Ovary (tissue), 9 donors: ENCODE measurements around the gene PLAAT3. TPM values are rescaled to one million over a fixed set of nuclear protein-coding genes. Genes with fewer than 3 reads are reported as not detected.
"Not testable (repeated sequence)": the region's sequence is repeated elsewhere in the genome, so short reads cannot be mapped to it uniquely, and the experiment has no call there.

Experiments used
- DNase-seq, 5 donors: peaks; one replicate each; pipeline ENCODE4 v3.0.0-alpha.2; 2019 to 2020
- H3K27ac ChIP-seq, 2 donors: fragments of 200-600 bp; one replicate each; pipeline versions ENCODE4 v1.5.1 to v1.8.0; 2019 to 2022
- H3K27me3 ChIP-seq: fragments of 200-600 bp; one replicate; pipeline ENCODE4 v1.8.0; 2022
- H3K36me3 ChIP-seq: fragments of 200-600 bp; sonication (generic); one replicate; pipeline ENCODE4 v1.5.1; 2019
- H3K4me1 ChIP-seq: one replicate; pipeline ENCODE4 v1.8.1; 2013; ENCODE audit warnings: mild to moderate bottlenecking, moderate library complexity; ENCODE audit not compliant: insufficient read depth
- H3K4me3 ChIP-seq: fragments of 200-600 bp; sonication (generic); one replicate; pipeline ENCODE4 v1.5.1; 2017
- H3K9me3 ChIP-seq, 2 donors: fragments of 200-600 bp in 1 of 2; sonication (generic) in 1 of 2; one replicate each; pipeline versions ENCODE4 v1.5.1 to v1.8.1; 2013 to 2019; ENCODE audit warnings: mild to moderate bottlenecking in 1 of 2, moderate library complexity in 1 of 2
- CTCF ChIP-seq, 3 donors: fragments of 450-650 bp in 2 of 3; fragments of 200-600 bp in 1 of 3; IDR thresholded peaks; one replicate each; pipeline versions ENCODE4 v1.5.1 to v1.8.0; 2016 to 2022; ENCODE audit warnings: antibody characterized with exemption in 3 of 3, mild to moderate bottlenecking in 1 of 3
- EP300 ChIP-seq: sonication (generic); formaldehyde crosslinking; IDR thresholded peaks from one replicate; pipeline ENCODE4 v1.6.1; 2017; ENCODE audit warnings: antibody characterized with exemption
- POLR2A ChIP-seq: fragments of 450-650 bp; IDR thresholded peaks from one replicate; pipeline ENCODE4 v1.6.1; 2017; ENCODE audit warnings: antibody characterized with exemption, mild to moderate bottlenecking, moderate library complexity
- WGBS, 3 donors: extraction: QIAGEN DNeasy Blood & Tissue Kit in 1 of 3; methylation state at CpG; one replicate each; pipeline versions ENCODE4 v1.1.5 to v1.1.7; 2013 to 2017; 5-methylcytosine and 5-hydroxymethylcytosine counted together
- intact Hi-C, 4 donors: fragments of 100-400 bp; cut with DNase I; formaldehyde crosslinking; loops; one replicate each; pipeline versions ENCODE4 v1.11.0 to v1.15.1; 2022 to 2023
- polyA plus RNA-seq, 2 donors: library from polyadenylated mRNA; stranded (reverse); fragments of 200-250 nt in 1 of 2; fragments of 350-450 nt in 1 of 2; fragmentation: Illumina TruSeq in 1 of 2; extraction: RNeasy Lipid Tissue Mini Kit (QIAGEN cat#74804) in 1 of 2; gene quantifications; one replicate each; pipeline ENCODE4 v1.2.3, GENCODE V29; 2013 to 2014
- total RNA-seq, 7 donors: library from RNA; depleted of rRNA in 2 of 7; stranded (reverse); fragments of >200 nt in 2 of 7; fragmentation: NEBNext Ultra II Directional in 3 of 7; extraction: Animal tissue kit (Norgen Biotek cat#: 25700) in 3 of 7; gene quantifications; one replicate each; pipeline versions ENCODE4 v1.1.0 to v1.2.4, GENCODE V29; 2016 to 2023
- donor health status: DM: no; HTN: no; CAD: no; lungs with moderate emphysema.
- donor health status: DM: no; HTN: no; CAD: no.
- donor health status: Bipolar disorder and iron deficiency.
- donor health status: DM: yes; HTN: yes; CAD: no.
- donor health status: DM: no; HTN: no; CAD: no.
- donor health status: DM: yes; HTN: yes; CAD: no.

The PLAAT3 gene
- total and polyA plus RNA-seq, 9 donors: 41.1 to 147 (median 110) TPM

- Histone ChIP-seq H3K9me3 (no peaks in the 10 kb centered on the region), H3K36me3 (no peaks in the 10 kb centered on the region), H3K4me3 (no peak overlapping the region), H3K4me1 (peaks cover 20% of the 10 kb centered on the region), H3K27ac (no peak overlapping the region), H3K27me3 (no peaks in the 10 kb centered on the region)
- TF ChIP-seq EP300 (no peak), POLR2A (no peak)
- DNase-seq: no peak
- intact Hi-C loops: no loop called here
- WGBS, 3 donors: 81 to 84% (median 84%) methylated on average over 3 of the region's 3 CpGs
These were observed 80.2 kb downstream of the PLAAT3 start for GRCh38 chr11:63534076-63534475.

GRCh38 chr11:63532799-63533475, 81.3 kb downstream of the PLAAT3 start:
- intact Hi-C loops: no loop called here
- TF ChIP-seq EP300: no peak
- no peak for TF ChIP-seq CTCF (IDR thresholded peaks at IDR 0.05)
- TF ChIP-seq POLR2A: no peak
- peaks cover 10% of the 10 kb centered on the region for H3K4me1 ChIP-seq
- no peak overlapping the region for H3K4me3 ChIP-seq
- no peaks in the 10 kb centered on the region for H3K27me3 ChIP-seq
- H3K27ac ChIP-seq: no peak overlapping the region
- H3K9me3 ChIP-seq: no peaks in the 10 kb centered on the region
- DNase-seq: no peak
- WGBS, 3 donors: 79 to 88% (median 83%) methylated on average over 4 of the region's 4 CpGs
- H3K36me3 ChIP-seq: no peaks in the 10 kb centered on the region

- Histone ChIP-seq H3K4me3 (no peak overlapping the region), H3K27me3 (no peaks in the 10 kb centered on the region), H3K4me1 (peaks cover 6% of the 10 kb centered on the region), H3K27ac (no peak overlapping the region), H3K9me3 (no peaks in the 10 kb centered on the region), H3K36me3 (no peaks in the 10 kb centered on the region)
- intact Hi-C loops: no loop called here
- TF ChIP-seq CTCF (IDR thresholded peaks at IDR 0.05): no peak
- no peak for TF ChIP-seq POLR2A
- TF ChIP-seq EP300: no peak
- 88 to 91% (median 88%) methylated on average over 2 of the region's 2 CpGs for WGBS, 3 donors
- no peak for DNase-seq
These were observed 82.1 kb downstream of the PLAAT3 start for GRCh38 chr11:63532117-63532516.

GRCh38 chr11:63531074-63531792, 83.0 kb downstream of the PLAAT3 start:
- H3K4me3 ChIP-seq, H3K9me3 ChIP-seq, H3K4me1 ChIP-seq, H3K27me3 ChIP-seq, intact Hi-C loops, H3K36me3 ChIP-seq, DNase-seq, H3K27ac ChIP-seq: not testable (repeated sequence)
- 63 to 67% (median 64%) methylated on average over 4 to 6 of the region's 6 CpGs for WGBS, 3 donors

- Histone ChIP-seq H3K27me3 (no peaks in the 10 kb centered on the region), H3K9me3 (no peaks in the 10 kb centered on the region), H3K36me3 (no peaks in the 10 kb centered on the region), H3K27ac (no peak overlapping the region), H3K4me3 (no peak overlapping the region), H3K4me1 (peaks cover 2% of the 10 kb centered on the region)
- 95 to 97% (median 96%) methylated on average over 2 of the region's 2 CpGs for WGBS, 3 donors
- intact Hi-C loops: no loop called here
- DNase-seq: no peak
- no peak for TF ChIP-seq POLR2A
- no peak for TF ChIP-seq EP300
- TF ChIP-seq CTCF (IDR thresholded peaks at IDR 0.05): no peak
These were observed 84.2 kb downstream of the PLAAT3 start for GRCh38 chr11:63530021-63530420.

GRCh38 chr11:63529373-63529772, 84.9 kb downstream of the PLAAT3 start:
- intact Hi-C loops, DNase-seq, H3K4me1 ChIP-seq, H3K36me3 ChIP-seq, H3K27me3 ChIP-seq, H3K9me3 ChIP-seq, H3K27ac ChIP-seq, H3K4me3 ChIP-seq: not testable (repeated sequence)
- WGBS, 3 donors: 68 to 84% (median 79%) methylated on average over 6 of the region's 6 CpGs

- H3K27me3 ChIP-seq, H3K27ac ChIP-seq, DNase-seq, H3K4me1 ChIP-seq, intact Hi-C loops, H3K9me3 ChIP-seq, H3K36me3 ChIP-seq, H3K4me3 ChIP-seq: not testable (repeated sequence)
- 66 to 86% (median 76%) methylated on average over 1 of the region's 3 CpGs for WGBS, 3 donors
These were observed 85.4 kb downstream of the PLAAT3 start for GRCh38 chr11:63528729-63529278.

GRCh38 chr11:63528156-63528555, 86.1 kb downstream of the PLAAT3 start:
- DNase-seq, H3K36me3 ChIP-seq, H3K4me3 ChIP-seq, H3K9me3 ChIP-seq, H3K27me3 ChIP-seq, intact Hi-C loops, H3K4me1 ChIP-seq, H3K27ac ChIP-seq: not testable (repeated sequence)
- WGBS, 3 donors: 51 to 72% (median 65%) methylated on average over 7 to 8 of the region's 11 CpGs
